ENCODE measurements around the gene KPNA2. TPM values are rescaled to one million over a fixed set of nuclear protein-coding genes. Genes with fewer than 3 reads are reported as not detected.

KPNA2 gene
- total RNA-seq, 4 donors from 2014 or later: 8.3 to 24.5 (median 16.5) TPM

DNA sequence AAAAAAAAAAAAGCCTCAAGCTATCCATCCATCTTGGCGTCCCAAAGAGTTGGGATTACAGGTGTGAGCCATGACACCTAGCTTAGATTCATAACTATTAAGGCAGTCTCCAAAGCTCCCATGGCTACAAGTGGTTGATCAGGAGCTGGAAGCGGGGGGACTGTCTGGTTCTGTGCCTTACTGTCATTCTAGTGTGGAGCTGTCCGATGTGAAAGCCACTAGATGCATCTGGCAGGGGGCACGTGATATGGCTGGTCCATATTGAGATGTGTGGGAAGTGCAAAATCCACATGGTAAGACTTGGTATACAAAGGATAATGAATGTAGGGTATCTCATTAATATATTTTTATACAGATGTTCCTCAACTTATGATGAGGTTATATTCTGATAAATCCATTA is 38.7 kb downstream of the KPNA2 start:
- TF ChIP-seq, protein P1, sequence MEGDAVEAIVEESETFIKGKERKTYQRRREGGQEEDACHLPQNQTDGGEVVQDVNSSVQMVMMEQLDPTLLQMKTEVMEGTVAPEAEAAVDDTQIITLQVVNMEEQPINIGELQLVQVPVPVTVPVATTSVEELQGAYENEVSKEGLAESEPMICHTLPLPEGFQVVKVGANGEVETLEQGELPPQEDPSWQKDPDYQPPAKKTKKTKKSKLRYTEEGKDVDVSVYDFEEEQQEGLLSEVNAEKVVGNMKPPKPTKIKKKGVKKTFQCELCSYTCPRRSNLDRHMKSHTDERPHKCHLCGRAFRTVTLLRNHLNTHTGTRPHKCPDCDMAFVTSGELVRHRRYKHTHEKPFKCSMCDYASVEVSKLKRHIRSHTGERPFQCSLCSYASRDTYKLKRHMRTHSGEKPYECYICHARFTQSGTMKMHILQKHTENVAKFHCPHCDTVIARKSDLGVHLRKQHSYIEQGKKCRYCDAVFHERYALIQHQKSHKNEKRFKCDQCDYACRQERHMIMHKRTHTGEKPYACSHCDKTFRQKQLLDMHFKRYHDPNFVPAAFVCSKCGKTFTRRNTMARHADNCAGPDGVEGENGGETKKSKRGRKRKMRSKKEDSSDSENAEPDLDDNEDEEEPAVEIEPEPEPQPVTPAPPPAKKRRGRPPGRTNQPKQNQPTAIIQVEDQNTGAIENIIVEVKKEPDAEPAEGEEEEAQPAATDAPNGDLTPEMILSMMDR (IDR thresholded peaks at IDR 0.05; ENCODE audit: low read depth): no peak

GRCh38 chr17:68080411-68081150 is 45.0 kb downstream of the KPNA2 start:
- TF ChIP-seq, protein P1 (IDR thresholded peaks at IDR 0.05; ENCODE audit: low read depth): no peak

- TF ChIP-seq, protein P1 (IDR thresholded peaks at IDR 0.05; ENCODE audit: low read depth): no peak
These were observed 50.3 kb downstream of the KPNA2 start for GRCh38 chr17:68085771-68086381.

GRCh38 chr17:68087851-68088250 is 52.3 kb downstream of the KPNA2 start:
- TF ChIP-seq, protein P1 (IDR thresholded peaks at IDR 0.05; ENCODE audit: low read depth): no peak

GRCh38 chr17:68089881-68090280 is 54.3 kb downstream of the KPNA2 start:
- TF ChIP-seq, protein P1 (IDR thresholded peaks at IDR 0.05; ENCODE audit: low read depth): no peak

- TF ChIP-seq, protein P1 (IDR thresholded peaks at IDR 0.05; ENCODE audit: low read depth): no peak
These were observed 59.0 kb downstream of the KPNA2 start for GRCh38 chr17:68094481-68095078.

DNA sequence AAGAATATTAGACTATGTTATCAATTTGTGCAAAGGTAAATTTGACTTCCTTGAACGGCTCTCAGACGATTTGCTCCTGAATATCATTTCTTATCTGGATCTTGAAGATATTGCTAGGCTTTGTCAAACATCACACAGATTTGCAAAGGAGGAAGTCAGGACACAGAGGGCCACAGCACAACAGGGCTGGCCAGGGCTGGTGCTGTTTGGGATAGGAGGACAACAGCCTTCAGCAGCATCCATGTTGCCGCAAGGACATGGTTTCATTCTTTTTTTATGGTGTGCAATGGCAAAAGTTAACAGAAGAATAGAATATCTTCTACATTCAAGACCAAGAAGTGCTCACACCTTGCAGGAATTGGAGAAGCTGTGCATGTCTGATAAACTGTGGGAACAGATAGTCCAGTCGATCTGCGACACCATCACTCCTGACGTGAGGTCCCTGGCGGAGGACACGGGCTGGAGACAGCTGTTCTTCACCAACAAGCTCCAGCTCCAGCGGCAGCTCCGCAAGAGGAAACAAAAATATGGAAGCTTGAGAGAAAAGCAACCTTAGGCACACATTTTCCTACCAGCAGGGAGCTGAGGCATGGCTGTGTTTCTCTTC is 59.8 kb downstream of the KPNA2 start:
- TF ChIP-seq, protein P1 (IDR thresholded peaks at IDR 0.05; ENCODE audit: low read depth): no peak

Data from subcutaneous adipose tissue (tissue), 4 donors.